NCI-H2196 (cell line): ENCODE measurements around the gene NRROS.

Source experiments
- DNase-seq: peaks from one replicate; lab custom pipeline; 2025; ENCODE audit not compliant: unreplicated experiment; lab: John Stamatoyannopoulos, UW

The NRROS gene

DNA sequence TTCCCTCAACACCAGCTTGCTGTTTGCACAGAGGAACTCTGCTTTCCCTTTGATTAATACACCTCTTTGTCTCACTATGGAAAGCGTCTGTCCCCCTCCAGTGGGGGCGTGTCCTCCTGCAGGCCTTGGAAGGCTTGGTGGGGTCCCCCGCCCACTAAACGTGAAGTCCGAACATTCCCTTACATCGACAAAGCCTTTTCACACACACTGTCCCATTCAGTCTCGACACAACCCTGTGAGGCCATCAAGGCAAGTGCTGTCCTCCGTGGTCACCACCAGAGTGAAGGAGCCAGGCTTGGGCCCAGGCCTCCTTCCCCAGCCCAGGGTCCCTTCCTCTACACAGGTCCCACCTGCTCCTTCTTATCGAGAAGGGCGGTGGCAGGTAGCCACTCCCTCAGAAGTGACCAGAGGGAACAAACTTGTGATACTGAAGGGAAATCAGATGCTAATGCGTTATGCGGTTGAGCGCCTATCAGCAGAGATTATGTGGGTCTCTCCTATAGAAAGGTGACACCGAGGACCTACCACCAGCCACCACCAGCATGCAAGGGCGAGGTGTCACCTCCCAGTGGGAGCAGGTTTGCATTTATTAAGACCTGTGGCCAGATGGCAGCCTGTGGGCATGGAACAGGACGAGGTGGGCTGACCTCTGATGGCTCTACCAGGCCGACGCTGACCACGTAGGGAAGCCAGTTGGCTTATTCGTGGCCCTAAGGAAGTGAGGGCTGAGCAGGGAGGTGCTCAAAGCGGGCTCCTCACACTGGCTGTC lies 6.6 kb downstream of the NRROS start:
- DNase-seq: no peak

GRCh38 chr3:196646666-196647216 lies 7.2 kb downstream of the NRROS start:
- DNase-seq: no peak

DNA sequence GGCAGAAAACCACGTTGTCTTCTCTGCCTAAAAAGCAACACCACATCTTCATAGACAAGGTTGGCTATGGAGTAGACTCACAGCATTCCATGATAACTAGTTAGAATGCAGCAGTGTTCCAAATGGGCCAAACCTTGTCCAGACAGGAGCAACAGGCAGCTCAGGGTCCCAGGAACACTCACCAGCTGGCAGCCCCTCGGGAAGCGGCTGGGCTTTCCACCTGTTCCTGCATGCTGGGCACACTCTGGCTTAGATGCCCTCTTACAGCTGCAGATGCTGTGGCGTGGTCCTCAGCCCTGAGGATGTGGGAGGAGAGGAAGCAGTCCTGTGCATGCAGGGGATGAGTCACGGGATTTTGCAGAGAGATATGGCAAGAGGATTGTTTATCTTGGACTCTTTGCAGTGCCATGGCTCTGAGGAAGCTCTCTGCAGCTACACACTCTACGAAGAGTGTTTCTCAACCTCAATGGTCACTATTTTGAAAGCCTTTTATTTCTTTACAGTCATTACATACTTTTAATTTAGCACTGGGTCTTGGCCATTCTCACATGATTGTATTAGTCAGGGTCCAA lies 11.3 kb downstream of the NRROS start:
- peak; percentile 85 for DNase-seq

DNA sequence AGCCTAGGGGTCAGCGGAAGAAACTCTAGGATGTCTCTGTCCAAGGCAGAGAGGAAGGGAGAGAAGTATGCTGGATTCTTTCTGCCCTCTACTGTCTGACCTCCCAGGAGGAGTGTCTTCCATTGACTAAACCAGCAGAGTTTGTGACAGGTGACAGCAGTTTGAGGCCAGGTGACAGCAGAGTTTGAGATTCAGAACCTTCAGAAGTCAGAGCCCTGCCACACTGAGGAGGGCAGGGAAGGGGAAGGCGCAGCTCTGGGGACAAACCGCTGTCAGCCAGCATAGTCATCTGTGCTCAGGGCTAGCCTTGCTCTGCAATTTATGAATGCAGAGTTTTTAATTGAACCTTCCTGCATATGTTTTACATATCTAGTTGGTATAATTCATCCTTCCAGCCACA lies 12.3 kb downstream of the NRROS start:
- no peak for DNase-seq

DNA sequence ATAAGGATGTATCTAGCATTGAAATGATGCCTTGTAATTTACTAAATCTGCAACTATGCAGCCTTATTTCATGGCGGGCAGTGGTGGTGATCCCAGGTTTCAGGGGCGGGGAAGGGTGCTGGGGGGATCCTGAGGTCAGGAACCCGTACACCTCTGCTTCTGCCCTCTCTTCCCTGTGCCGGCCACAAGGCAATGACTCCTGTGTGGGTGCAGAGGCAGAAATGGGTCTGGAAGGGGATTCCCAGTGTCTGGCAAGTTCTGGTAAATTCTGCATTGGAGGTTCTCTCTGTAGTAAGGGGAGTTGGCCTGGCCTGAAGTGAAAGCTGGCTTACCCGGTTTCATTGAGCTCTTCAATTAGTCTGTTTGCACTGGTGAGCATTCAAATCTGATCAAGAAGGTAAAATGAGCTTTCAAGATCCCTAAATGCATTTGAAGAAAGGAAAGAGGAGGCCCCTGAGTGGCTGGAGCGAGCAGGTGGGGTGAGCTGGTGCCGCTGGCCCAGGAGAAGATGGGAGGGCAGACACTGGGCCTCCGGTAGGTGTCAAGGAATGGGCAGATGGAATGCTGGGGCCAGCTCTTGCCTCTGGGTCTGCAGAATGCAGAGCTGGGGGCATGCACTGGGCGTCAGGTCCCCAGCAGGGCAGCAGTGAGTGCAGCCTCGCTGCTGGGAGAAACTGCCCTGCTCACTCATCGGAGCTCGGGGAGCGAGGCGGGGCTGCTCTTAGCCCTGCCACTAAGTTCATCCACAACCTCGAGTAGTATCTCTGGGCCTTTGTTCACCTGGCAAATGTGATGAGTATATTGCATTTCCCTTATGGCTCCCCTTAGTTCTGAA lies 13.7 kb downstream of the NRROS start:
- DNase-seq: no peak

GRCh38 chr3:196654006-196654734 lies 14.7 kb downstream of the NRROS start:
- no peak for DNase-seq

GRCh38 chr3:196654735-196655090 lies 15.2 kb downstream of the NRROS start:
- no peak for DNase-seq

DNA sequence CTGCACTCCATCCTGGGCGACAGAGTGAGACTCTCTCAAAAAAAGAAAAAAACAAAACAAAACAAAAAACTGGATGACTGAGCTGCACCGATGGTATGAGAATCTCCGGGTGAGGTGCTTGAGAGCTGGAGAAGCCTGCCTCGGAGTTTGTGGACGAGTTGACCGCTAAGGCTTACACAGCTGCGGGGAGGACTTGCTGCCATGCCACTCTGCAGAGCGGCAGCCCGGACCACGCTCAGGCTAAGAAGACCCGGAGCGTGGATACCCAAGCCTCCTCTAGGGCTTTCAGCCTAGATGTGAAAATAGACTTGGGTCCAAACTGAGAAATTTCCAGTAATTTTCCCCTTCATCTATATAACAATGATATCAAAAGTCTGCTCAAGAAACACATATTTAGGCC lies 16.0 kb downstream of the NRROS start:
- no peak for DNase-seq

- DNase-seq: no peak
Observed at GRCh38 chr3:196656213-196656612, 16.7 kb downstream of the NRROS start.

- DNase-seq: no peak
Observed at GRCh38 chr3:196659901-196660351, 20.4 kb downstream of the NRROS start.

DNA sequence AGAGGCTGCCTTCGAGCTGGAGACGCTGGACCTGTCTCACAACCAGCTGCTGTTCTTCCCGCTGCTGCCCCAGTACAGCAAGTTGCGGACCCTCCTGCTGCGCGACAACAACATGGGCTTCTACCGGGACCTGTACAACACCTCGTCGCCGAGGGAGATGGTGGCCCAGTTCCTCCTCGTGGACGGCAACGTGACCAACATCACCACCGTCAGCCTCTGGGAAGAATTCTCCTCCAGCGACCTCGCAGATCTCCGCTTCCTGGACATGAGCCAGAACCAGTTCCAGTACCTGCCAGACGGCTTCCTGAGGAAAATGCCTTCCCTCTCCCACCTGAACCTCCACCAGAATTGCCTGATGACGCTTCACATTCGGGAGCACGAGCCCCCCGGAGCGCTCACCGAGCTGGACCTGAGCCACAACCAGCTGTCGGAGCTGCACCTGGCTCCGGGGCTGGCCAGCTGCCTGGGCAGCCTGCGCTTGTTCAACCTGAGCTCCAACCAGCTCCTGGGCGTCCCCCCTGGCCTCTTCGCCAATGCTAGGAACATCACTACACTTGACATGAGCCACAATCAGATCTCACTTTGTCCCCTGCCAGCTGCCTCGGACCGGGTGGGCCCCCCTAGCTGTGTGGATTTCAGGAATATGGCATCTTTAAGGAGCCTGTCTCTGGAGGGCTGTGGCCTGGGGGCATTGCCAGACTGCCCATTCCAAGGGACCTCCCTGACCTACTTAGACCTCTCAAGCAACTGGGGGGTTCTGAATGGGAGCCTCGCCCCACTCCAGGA lies 21.1 kb downstream of the NRROS start:
- DNase-seq: peak; percentile 95

GRCh38 chr3:196661400-196661799 lies 21.9 kb downstream of the NRROS start:
- DNase-seq: peak; percentile 61

GRCh38 chr3:196662033-196662432 lies 22.5 kb downstream of the NRROS start:
- DNase-seq: peak; percentile 40

DNA sequence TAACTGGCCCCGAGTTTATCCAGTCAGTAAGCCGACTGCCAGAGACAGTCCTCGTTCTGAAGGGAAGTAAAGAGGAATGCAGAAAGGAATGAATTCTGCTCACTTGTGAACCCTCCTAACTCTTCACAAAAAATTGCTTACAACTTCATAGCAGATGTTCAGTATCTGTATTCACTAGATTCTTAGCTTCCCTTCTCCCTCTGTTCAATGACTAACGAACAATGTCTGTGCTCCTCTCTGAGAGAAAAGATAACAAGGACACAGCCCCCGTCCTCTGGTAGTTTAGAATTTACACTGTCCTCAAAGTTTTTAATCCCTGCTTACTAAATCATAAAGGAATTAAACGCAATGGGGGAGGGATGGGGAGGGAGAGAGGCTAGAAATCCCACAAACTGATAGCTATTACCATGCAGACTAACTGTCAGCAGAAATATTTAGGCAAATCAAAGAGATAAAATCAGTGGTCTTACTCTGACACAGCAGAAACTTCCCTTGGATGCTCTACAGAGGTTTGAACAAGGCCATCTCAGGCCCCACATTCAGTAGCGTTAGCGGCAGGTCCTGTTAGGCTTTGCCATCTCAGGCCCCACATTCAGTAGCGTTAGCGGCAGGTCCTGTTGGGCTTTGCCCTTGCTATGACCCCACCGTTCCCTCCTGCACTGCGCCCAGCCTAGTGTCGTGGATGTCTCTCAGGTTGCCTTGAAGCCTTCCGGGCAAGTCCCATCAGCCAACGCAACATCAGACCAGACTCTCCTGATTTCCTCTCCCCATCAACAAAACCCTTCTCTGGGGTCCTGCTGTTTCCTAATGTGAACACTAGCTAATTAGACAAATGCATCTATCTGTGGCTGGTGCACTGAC lies 23.4 kb downstream of the NRROS start:
- no peak for DNase-seq

- DNase-seq: peak; percentile 87
Observed at GRCh38 chr3:196666001-196666867, 26.7 kb downstream of the NRROS start.

DNA sequence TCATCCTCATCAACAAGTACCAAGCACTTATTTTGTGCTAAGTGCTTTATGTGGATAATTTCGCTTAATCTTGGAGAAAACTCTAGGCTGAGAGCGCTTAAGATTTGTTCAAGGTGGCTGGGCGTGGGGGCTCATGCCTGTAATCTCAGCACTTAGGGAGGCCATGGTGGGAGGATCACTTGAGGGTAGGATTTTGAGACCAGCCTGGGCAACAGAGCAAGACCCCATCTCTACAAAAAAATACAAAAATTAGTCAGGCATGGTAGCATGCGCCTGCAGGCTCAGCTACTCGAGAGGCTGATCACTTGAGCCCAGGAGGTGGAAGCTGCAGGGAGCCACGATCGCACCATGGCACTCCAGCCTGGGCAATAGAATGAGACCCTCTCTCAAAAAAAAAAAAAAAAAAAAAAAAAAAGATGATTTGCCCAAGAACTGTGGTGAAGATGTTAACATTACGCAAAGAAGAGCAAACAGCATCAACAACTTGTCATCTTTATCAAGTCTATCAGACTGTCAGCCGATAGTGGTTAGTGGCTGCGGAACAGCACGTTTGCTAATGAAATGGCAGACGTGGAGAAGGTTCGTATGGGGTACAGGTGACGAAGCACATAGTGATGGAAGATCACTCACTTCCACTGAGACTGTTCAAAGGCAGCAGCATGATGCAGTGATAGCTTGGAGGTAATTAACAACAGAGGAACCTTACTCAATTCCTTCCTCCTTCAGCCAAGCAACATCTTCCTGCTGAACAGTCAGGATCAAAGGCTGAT lies 27.7 kb downstream of the NRROS start:
- no peak for DNase-seq

DNA sequence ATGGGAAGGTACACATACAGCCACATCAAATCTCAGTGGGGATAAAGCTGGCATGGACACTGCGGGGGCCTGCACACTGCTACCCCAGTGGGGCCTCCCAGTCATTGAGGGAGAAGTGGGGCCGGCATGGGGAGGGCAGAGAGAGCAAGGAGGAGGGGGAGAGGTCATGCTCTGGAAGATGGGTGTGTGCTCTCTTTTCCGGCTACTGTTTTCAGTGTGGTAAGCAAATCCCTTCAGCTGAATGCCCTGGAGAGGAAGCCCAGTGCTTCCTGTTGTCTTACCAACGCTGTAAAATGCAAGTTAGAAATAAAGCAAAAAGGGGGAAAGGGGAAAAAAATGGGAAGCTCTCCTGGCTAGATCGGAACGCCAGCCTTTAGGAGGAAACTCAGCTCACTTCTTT lies 30.8 kb downstream of the NRROS start:
- no peak for DNase-seq

DNA sequence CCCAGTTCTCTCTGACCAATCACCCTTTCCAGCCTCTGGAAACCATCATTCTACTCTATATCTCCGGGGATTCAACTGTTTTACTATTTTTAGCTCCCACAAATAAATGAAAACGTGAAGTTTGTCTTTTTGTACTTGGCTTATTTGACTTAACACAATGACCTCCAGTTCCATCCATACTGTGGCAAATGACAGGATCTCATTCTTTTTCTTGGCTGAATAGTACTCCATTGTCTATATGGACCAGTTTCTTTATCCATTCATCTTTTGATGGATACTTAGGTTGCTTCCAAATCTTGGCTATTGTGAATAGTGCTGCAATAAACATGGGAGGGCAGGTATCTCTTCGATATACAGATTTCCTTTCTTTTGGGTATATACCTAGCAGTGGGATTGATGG lies 34.1 kb downstream of the NRROS start:
- no peak for DNase-seq
